Endothelial cell of umbilical vein (primary cell): Measurements from ENCODE around the gene CDC42BPG. TPM values are rescaled to one million over a fixed set of nuclear protein-coding genes. Genes with fewer than 3 reads are reported as not detected.
A peak's percentile ranks its signal among the peaks of the same experiment; 100 is the strongest.

Experiments used
- BruUV-seq: library from RNA; stranded (reverse); fragments of 400-500 nt; replicated peaks from 2 replicates; lab custom pipeline; 2021; lab: Mats Ljungman, UMichigan
- CTCF ChIA-PET: fragments of 300-600, 350-600 bp; sonication (Branson Sonifier 250); formaldehyde crosslinking; loops from one replicate; lab custom pipeline; 2021; ENCODE audit warnings: antibody characterized with exemption, inconsistent platforms; lab: Charles Lee
- POLR2A ChIA-PET: fragments of 300-600, 350-600 bp; sonication (Branson Sonifier 250); formaldehyde crosslinking; loops from one replicate; lab custom pipeline; 2021; ENCODE audit warnings: antibody characterized with exemption, inconsistent platforms; lab: Charles Lee
- DNase-seq: peaks from one replicate; pipeline ENCODE4 v3.0.0-alpha.2; 2011; ENCODE audit warnings: low read depth, low spot score
- FAIRE-seq: peaks from 2 replicates; lab custom pipeline; 2011; peaks lifted over from hg19 to GRCh38; lab: Jason Lieb, UNC
- H2AFZ ChIP-seq: 2 replicates; pipeline ENCODE4 v1.6.0; 2012; ENCODE audit warnings: low read depth, low read length, control low read depth, inconsistent platforms
- H3K27ac ChIP-seq: 2 replicates; pipeline ENCODE4 v1.5.1; 2011; ENCODE audit warnings: low read depth, mild to moderate bottlenecking, control low read depth, low read length, moderate library complexity; ENCODE audit not compliant: insufficient read depth
- H3K27me3 ChIP-seq, 2 experiments: 2 replicates each; pipeline versions ENCODE4 v1.6.0 to v1.6.1; 2011; ENCODE audit warnings: low read length in 2 of 2, mixed read lengths in 1 of 2; ENCODE audit not compliant: control insufficient read depth in 2 of 2, insufficient read depth in 2 of 2
- H3K36me3 ChIP-seq, 2 experiments: 2 replicates in 1 of 2; 3 replicates in 1 of 2; pipeline ENCODE4 v1.5.1; 2011; ENCODE audit warnings: low read length in 2 of 2, mild to moderate bottlenecking in 1 of 2, moderate library complexity in 1 of 2; ENCODE audit not compliant: control insufficient read depth in 2 of 2, insufficient read depth in 2 of 2; ENCODE audit errors: extremely low read depth in 1 of 2
- H3K4me1 ChIP-seq: 3 replicates; pipeline ENCODE4 v1.5.1; 2011; ENCODE audit warnings: mild to moderate bottlenecking, low read length; ENCODE audit not compliant: control insufficient read depth, insufficient read depth; ENCODE audit errors: extremely low read depth
- H3K4me2 ChIP-seq: 2 replicates; pipeline ENCODE4 v1.6.1; 2011; ENCODE audit warnings: low read length, control low read depth, mixed read lengths; ENCODE audit not compliant: insufficient read depth
- H3K4me3 ChIP-seq, 3 experiments: fragments of 200-600 bp in 1 of 3; sonication (generic), shearing (Covaris generic) in 1 of 3; replicated peaks in 1 of 3; 2 replicates each; pipeline ENCODE4 v1.5.1; 2011 to 2016; ENCODE audit warnings: control low read depth in 3 of 3, low read length in 3 of 3, mild to moderate bottlenecking in 2 of 3, inconsistent platforms in 1 of 3, low read depth in 1 of 3, moderate library complexity in 1 of 3; ENCODE audit not compliant: insufficient read depth in 1 of 3
- H3K79me2 ChIP-seq: 2 replicates; pipeline ENCODE4 v1.6.0; 2012; ENCODE audit warnings: low read length, inconsistent platforms; ENCODE audit not compliant: control insufficient read depth, insufficient read depth
- H3K9ac ChIP-seq: replicated peaks from 2 replicates; pipeline ENCODE3; 2011; ENCODE audit warnings: low read length, control low read depth; ENCODE audit not compliant: insufficient read depth; ENCODE audit errors: extremely low read depth
- H3K9me1 ChIP-seq: replicated peaks from 3 replicates; pipeline ENCODE4 v1.6.0; 2011; ENCODE audit warnings: mild to moderate bottlenecking, low read length; ENCODE audit not compliant: control insufficient read depth, insufficient read depth; ENCODE audit errors: extremely low read depth
- H3K9me3 ChIP-seq: replicated peaks from 2 replicates; pipeline ENCODE4 v1.5.1; 2012; ENCODE audit warnings: low read length, inconsistent platforms; ENCODE audit not compliant: control insufficient read depth, insufficient read depth
- H4K20me1 ChIP-seq: replicated peaks from 2 replicates; pipeline ENCODE3; 2011; ENCODE audit warnings: mild to moderate bottlenecking, low read length; ENCODE audit not compliant: control insufficient read depth, insufficient read depth; ENCODE audit errors: extremely low read depth
- EZH2 ChIP-seq: IDR thresholded peaks from 2 replicates; pipeline ENCODE4 v1.6.1; 2012; ENCODE audit warnings: borderline replicate concordance, low read depth, mild to moderate bottlenecking, moderate library complexity, low read length, inconsistent platforms; ENCODE audit not compliant: severe bottlenecking
- GATA2 ChIP-seq: IDR thresholded peaks from 2 replicates; pipeline ENCODE4 v1.7.0; 2011; ENCODE audit warnings: low read depth, mild to moderate bottlenecking, moderate library complexity, mixed read lengths, low read length; ENCODE audit not compliant: insufficient read length, insufficient read depth
- MYC ChIP-seq: IDR thresholded peaks from one replicate; pipeline ENCODE4 v1.6.1; 2011; ENCODE audit warnings: mild to moderate bottlenecking, low read depth, low read length
- POLR2A ChIP-seq: IDR thresholded peaks from 2 replicates; pipeline ENCODE4 v1.6.1; 2012; ENCODE audit warnings: low read depth, mild to moderate bottlenecking, control low read depth, low read length
- POLR2AphosphoS5 ChIP-seq: IDR thresholded peaks from 2 replicates; pipeline ENCODE4 v1.6.1; 2012; ENCODE audit warnings: low read depth, mild to moderate bottlenecking, control low read depth, low read length, moderate library complexity; ENCODE audit not compliant: insufficient read depth
- dilution Hi-C: fragments of 300-500 bp; cut with MboI; formaldehyde crosslinking; loops from one replicate; pipeline ENCODE4 v1.15.0; 2019; ENCODE audit warnings: low sequenced_read_pairs; ENCODE audit not compliant: extremely low pct_ligation_motif_present
- intact Hi-C: fragments of 100-400 bp; cut with micrococcal nuclease; formaldehyde crosslinking; loops from one replicate; pipeline ENCODE4 v1.10.0; 2022
- polyA plus RNA-seq, 4 experiments: library from polyadenylated mRNA; depleted of rRNA in 3 of 4; stranded (reverse) in 3 of 4; unstranded in 1 of 4; fragments of >200 nt; gene quantifications; 2 replicates each; pipeline versions ENCODE4 v1.2.1 to v1.2.3, GENCODE V29; 2011 to 2012; ENCODE audit warnings: missing spikeins in 1 of 4
- total RNA-seq: library from RNA; stranded (reverse); gene quantifications from 2 replicates; pipeline ENCODE4 v1.2.3, GENCODE V29; 2021
- TF ChIP-seq, protein P1 (sequence below), 2 donors: IDR thresholded peaks; 1 replicate in 1 of 2; 2 replicates in 1 of 2; pipeline ENCODE4 v1.5.1; 2011; ENCODE audit warnings: low read length in 2 of 2, mild to moderate bottlenecking in 2 of 2, moderate library complexity in 2 of 2, control low read depth in 1 of 2, inconsistent platforms in 1 of 2, low read depth in 1 of 2; ENCODE audit not compliant: insufficient read depth in 1 of 2; ENCODE audit errors: extremely low read depth in 1 of 2

CDC42BPG gene
- total and polyA plus RNA-seq, 2 donors (not counting 3 experiments of a cell fraction or from before 2014, with no cell fraction given), result 0.19 to 0.42 TPM

- ChIA-PET POLR2A (interaction anchor here (1.2 kb wide), 1 partner anchor 76 kb away, joined by 3 read pairs; no protein-coding TSS in a partner anchor), CTCF (interaction anchor here (1.6 to 3.6 kb wide), 2 partner anchors 14 to 43 kb away, joined by 4 to 32 read pairs; partner anchors contain the start of gene CDC42BPG)
- peak; percentile 51 for TF ChIP-seq POLR2A
- TF ChIP-seq MYC, result no peak
- no peak for TF ChIP-seq EZH2
- TF ChIP-seq, protein P1, sequence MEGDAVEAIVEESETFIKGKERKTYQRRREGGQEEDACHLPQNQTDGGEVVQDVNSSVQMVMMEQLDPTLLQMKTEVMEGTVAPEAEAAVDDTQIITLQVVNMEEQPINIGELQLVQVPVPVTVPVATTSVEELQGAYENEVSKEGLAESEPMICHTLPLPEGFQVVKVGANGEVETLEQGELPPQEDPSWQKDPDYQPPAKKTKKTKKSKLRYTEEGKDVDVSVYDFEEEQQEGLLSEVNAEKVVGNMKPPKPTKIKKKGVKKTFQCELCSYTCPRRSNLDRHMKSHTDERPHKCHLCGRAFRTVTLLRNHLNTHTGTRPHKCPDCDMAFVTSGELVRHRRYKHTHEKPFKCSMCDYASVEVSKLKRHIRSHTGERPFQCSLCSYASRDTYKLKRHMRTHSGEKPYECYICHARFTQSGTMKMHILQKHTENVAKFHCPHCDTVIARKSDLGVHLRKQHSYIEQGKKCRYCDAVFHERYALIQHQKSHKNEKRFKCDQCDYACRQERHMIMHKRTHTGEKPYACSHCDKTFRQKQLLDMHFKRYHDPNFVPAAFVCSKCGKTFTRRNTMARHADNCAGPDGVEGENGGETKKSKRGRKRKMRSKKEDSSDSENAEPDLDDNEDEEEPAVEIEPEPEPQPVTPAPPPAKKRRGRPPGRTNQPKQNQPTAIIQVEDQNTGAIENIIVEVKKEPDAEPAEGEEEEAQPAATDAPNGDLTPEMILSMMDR (IDR thresholded peaks at IDR 0.05; ENCODE audit: extremely low read depth in 1 of 2, insufficient read depth in 1 of 2, low read depth in 1 of 2, low read length in 2 of 2), result no peak
- peak; percentile 86 for TF ChIP-seq POLR2AphosphoS5
- no peak for TF ChIP-seq GATA2
- no TSS peak for BruUV-seq
- H3K4me1 ChIP-seq, result peaks cover 36% of the 10 kb centered on the region
- no peak overlapping the region for H2AFZ ChIP-seq
- intact Hi-C loops (loop anchor here (1.0 to 2.0 kb wide), 4 partner anchors 9 to 43 kb away; partner anchors contain the start of genes CDC42BPG, MEN1 and SF1), dilution Hi-C loops (no loop called here)
- no peaks in the 10 kb centered on the region for H3K9me3 ChIP-seq
- H4K20me1 ChIP-seq, result no peaks in the 10 kb centered on the region
- peak overlapping the region; percentile 61 for H3K4me2 ChIP-seq
- peaks cover 2 to 21% of the 10 kb centered on the region in 2 experiments for H3K36me3 ChIP-seq
- H3K4me3 ChIP-seq, result peak overlapping the region; percentile 40 to 70 (median 43)
- H3K27me3 ChIP-seq, result no peaks in the 10 kb centered on the region
- no peaks in the 10 kb centered on the region for H3K9me1 ChIP-seq
- peak overlapping the region; percentile 46 for H3K9ac ChIP-seq
- DNase-seq, result peak; percentile 69
- peak overlapping the region; percentile 74 for H3K27ac ChIP-seq
- FAIRE-seq, result peak; percentile 77
- peaks cover 5% of the 10 kb centered on the region for H3K79me2 ChIP-seq
Measured at GRCh38 chr11:64801561-64802369, 42.7 kb downstream of the CDC42BPG start.
